T-helper 1 cell (primary cell): ENCODE data around the gene IGF2.
"Not testable (repeated sequence)": the region's sequence is repeated elsewhere in the genome, so short reads cannot be mapped to it uniquely, and the experiment has no call there.

Source experiments
- DNase-seq, 5 donors: peaks; one replicate each; pipeline ENCODE4 v3.0.0-alpha.2; 2012 to 2020

The IGF2 gene

DNA sequence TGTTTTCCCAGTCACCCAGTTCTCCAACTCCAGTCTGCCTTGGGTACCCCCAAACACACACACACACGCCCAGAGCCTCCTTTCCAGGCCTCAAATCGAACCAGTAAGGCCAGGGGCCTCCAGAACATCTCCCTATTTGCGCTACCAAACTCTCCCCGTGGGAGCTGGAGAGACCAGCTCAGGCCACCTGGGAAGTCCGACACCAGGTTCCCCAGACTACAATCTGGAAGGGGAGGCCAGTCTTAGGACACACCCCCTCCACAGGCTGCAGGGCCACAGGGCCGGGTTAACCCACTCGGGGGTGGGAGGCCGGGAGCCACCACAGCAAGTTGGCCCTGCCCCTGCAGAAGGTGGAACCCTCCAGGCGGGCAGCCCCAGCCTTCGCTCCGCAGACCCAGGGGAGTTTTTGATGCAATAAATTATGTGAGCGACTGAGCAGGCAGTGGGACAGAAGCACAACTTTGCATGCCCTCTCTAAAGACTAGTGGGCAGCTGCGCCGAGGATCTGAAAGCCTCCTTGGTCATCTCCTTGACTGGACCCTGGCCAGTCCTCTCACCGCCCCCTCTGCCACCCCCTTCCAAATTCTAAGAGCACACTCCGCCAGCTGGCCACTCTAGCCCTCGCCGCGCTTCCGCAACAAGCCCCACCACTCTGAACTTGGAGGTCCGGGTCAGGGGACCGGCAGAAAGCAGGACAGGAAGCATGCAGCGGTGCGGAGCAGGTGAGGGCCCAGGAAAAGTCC is 2.8 kb downstream of the IGF2 start:
- no peak for DNase-seq

DNA sequence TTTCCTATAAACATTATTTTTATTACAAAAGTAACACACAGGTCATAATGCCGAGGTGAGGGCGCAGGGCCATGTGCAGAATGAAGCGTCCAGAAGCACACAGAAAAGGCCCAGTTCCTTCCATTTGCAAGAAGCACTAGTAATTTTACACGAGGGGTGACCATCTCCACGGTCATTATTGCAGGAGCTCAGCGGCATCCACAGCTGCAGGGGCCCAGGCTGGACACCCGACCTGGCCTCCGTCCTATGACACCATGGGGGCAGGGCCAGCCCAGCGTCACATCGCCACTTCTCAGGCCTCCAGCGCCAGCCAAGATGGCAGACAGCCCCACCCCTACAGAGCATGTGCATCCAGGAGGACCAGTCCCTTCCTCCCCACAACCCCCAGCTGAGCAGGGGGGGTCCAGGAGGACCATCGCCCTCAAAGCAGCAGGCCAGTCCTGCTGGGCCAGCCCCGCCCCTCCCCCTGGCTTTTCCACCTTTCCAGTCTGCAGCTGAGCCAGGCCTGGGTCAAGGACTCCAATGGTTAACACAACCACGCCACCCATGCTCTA is 3.5 kb downstream of the IGF2 start:
- DNase-seq: no peak

DNA sequence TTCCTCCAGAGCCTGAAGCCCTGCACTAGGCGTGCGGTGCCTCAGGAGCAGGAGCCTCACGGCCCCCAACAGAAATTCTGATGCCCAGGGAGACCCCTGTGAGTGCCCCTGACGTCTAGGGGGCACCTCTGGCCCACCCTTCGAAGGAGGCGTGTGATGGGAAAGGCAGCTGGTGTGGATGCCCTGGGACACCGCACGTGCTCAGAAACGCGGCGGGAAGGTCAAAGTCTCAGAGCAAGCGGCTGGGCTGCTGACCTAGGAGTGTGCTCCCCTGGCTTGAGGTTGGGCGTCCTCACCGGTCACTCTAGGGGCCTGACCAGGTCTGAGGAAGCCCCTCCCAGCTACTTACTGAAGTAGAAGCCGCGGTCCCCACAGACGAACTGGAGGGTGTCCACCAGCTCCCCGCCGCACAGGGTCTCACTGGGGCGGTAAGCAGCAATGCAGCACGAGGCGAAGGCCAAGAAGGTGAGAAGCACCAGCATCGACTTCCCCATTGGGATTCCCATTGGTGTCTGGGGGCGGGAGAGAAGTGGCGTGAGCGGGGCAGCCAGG is 4.1 kb downstream of the IGF2 start:
- DNase-seq: peak in 1 of 5 donors; percentile 4

DNA sequence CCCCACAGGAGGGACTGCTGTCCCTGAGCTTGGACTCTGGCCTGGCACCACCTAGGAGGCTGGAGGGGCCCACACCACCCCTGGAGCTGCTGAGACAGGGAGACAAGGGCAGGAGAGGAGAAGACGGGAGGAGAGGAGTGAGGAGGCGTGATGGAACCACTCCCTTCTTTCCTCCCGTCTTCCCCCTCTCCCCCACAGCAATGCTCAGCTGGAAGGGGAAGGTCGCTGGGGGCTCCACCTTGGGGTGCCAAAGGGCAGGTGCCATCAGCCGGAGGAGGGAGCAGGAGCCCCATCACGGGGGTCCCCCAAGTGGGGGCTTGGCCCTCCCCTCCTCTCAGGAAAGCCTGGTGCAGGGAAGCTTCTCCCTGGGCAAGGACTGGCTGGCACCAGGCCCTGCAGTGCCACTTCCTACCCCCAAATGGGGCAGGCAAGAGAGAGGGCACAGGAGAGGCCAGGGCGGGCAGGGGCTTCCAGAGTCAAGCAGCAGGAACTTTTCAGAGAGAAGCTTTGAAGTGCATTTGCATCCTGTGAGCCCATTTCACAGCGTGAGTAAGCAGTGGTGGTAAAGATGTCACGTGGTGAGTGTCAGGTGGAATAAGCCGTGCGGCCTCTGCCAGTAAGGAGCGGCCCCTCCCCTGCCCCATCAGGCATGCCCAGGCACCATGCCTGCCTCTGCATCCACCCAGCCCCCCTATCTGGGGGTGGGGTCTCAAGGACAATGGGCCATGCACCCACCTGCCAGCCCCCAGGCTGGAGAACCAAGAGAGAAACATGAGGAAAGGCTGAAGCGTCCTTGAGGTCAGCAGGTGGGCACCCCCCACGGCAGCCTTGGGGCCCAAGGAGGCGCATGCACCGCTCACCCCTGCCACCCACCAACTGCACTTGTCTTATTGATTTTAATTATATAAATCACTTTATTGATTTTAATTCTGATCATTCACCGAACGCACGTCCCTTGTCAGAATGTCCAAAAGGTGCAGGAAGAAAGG is 4.9 kb downstream of the IGF2 start:
- DNase-seq: peak in 1 of 5 donors; percentile 1

DNA sequence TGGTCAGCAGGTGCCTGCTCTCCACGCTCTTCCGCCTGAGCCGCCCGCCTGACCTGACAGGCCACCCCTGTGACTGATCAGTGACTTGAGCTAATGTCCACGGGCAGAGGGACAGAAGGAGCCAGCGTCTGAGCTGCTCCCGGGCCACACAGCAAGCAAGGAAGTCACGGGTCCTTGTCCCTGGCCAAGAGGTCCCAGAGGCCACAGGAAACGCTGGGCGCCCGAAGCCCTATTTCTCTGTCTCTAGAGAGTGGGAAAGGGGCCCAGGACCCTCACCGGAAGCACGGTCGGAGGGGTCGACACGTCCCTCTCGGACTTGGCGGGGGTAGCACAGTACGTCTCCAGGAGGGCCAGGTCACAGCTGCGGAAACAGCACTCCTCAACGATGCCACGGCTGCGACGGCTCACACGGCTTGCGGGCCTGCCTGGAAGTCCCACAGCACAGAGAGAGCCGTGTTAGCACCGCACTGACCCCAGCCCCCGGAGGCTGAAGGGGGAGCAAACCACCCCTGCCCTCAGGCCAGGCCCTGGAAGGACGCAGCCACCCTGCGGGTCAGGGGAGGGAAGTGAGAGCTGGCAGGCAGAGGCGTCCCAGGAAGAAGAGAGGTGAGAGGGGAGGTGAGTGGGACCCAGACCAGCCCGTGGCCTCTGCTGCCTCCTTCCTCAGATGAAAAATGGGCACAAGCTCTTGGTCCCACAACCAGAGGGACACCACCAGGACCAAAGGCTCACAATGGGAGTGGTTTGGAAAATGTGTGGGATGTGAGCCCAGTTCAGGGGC is 5.8 kb downstream of the IGF2 start:
- DNase-seq: peak in 1 of 5 donors; percentile 4

DNA sequence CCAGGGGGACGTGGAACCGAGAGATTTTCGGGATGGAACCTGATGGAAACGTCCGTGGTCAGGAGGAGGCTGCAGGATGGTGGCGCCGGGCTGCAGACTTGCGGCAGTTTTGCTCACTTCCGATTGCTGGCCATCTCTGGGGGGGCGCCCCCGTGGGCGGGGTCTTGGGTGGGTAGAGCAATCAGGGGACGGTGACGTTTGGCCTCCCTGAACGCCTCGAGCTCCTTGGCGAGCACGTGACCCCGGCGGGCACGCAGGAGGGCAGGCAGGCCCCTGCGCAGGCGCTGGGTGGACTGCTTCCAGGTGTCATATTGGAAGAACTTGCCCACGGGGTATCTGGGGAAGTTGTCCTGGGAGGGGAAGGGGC is 6.3 kb downstream of the IGF2 start:
- no peak for DNase-seq

DNA sequence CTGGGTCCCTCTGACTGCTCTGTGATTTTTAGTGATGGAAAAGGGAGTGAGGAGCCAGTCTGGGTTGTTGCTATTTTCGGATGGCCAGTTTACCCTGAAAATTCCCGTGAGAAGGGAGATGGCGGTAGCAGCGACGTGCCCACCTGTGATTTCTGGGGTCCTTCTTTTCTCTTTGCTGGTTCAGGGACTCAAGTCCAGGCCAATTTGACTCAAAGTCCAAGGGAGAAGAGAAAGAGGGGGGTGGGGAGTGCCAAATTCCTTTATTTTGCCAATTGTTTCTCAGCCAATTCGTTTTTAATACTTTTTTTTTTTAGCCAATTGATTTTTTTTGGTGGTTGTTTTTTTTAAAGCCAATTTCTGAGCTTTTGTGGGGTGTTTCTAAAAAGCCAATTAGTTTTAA is 6.9 kb downstream of the IGF2 start:
- no peak for DNase-seq

DNA sequence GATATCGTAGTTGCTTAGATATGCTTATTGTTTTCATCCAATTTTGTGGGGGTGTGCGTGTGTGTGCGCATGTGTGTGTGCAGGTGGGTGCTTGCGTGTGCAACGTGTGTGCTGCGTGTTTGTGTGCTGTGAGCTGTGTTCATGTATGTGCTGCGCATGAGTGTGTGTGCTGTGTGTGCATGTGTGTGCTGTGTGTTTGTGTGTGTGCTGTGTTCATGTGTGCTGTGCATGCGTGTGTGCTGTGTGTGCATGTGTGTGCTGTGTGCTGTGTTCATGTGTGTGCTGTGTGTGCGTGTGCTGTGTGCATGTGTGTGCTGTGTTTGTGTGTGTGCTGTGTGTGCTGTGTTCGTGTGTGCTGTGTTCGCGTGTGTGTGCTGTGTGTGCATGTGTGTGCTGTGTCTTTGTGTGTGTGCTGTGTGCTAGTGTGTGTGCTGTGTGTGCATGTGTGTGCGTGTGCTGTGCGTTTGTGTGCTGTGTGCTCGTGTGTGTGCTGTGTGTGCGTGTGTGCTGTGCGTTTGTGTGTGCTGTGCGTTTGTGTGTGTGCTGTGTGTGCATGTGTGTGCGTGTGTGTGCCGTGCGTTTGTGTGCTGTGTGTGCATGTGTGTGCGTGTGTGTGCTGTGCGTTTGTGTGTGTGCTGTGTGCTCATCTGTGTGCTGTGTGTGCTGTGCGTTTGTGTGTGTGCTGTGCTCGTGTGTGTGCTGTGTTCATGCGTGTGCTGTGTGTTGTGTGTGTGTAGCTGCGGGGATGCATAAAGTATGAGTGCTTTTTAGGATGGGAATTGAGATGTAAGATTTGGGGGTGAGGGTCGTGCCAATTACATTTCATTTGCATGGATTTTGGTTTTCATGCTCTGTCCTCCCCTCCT is 7.6 kb downstream of the IGF2 start:
- DNase-seq: no peak

DNA sequence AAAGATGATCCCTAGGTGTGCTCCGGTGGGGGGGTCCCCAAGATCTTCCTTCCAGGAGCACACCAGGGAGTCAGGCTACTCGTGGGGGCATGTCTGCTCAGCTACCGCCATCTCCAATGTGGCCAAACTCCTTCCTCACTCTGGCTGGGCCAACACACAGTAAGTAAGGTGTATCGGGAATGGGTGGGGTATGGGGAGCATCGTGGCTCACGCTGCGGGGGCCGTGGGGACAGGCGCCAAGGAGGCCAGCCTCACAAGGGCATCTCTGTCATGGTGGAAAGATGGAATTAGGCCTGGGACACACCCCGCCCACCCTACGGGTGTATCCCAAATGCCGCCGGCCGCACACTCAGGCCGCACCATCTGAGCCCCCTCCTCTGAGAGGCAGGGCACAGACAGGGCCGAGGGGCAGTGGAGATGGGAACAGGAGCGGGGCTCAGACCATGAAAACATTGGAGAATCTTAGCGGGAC is 8.3 kb downstream of the IGF2 start:
- DNase-seq: no peak

DNA sequence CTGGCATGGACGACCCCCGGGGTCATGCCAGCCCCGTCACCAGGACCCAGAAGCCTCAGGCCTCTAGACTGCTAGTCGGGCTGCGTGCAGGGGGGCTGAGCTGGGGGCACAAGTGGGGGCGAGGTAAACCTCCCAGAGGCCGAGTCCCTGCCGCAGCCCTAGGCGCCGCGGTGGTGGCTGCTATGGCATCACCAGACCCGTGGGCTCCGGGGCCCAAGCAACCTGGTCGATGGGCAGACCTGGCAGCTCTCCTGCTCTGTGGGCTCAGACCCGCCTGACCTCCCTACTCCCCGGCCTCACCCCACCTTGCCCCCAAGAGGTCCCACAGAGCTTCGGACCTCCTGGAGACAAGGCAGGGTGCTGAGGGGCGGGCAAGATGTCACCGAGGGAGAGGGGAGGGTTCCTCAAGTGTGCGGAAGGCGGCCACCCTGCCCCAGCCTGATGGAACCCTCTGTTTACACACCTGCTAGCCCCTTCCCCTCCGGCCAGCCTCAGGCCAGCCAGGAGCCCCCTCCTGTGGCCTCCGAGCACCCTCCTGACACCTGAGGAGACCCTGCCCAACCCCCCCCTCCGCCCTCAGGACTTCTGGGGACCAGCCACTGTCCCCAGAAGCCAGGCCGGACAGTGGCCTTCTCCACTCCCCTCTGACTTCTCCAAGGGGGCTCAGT is 9.4 kb downstream of the IGF2 start:
- DNase-seq: no peak

DNA sequence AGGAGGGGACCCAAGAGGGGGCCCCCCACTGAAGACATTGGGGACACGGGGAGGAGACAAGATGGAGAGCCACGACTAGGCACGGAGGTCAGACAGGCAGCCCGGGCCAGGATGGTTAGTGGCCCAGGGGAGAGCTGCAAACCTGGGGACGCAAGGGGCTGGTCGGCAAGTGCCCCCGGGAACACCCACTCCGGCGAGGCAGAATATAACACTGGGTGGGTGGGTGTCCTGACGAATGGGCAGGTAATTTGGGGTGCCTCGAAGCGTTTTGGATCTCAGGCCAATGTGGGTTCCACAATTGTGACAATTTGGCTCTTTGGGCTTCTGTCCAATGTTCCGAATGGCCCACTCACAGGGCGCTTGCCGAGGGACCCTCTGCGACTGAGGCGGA is 9.9 kb downstream of the IGF2 start:
- DNase-seq: no peak

DNA sequence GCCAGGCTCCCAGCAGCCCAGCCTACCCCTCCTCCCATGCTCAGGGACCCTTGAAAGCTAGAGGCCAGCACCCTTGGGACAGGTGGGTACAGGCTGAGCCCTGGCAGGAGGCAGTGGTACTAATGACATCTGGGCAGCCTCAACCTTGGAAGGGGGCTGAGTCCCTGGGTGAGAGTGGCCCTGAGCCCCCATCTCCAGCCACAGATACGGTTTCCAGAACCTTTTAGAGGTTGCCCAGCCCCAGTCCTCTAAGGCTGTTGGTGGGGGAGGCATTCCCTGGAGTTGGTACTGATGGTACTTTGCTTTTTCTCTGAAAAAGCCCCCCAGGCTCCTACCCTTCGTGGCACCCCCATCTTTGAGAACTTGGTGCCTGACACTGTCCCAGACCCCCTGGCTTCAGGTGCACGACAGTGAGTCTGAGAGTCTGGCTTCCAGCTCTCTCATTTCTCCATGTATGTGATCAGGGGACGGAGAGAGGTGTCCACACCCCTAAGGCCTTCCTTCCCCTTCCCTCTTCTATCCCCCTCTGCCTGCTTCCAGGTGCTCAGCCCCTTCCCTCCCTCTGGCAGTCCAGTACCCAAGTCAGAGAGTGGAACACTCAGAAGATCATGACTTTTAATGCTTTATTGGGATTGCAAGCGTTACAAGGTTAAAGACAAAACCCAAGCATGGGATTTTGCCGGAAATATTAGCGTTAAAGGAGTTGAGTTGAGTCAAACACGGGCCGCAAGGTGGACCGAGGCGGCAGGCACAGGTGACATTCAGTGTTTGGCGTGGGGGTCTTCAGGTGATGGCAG is 10.5 kb downstream of the IGF2 start:
- no peak for DNase-seq

DNA sequence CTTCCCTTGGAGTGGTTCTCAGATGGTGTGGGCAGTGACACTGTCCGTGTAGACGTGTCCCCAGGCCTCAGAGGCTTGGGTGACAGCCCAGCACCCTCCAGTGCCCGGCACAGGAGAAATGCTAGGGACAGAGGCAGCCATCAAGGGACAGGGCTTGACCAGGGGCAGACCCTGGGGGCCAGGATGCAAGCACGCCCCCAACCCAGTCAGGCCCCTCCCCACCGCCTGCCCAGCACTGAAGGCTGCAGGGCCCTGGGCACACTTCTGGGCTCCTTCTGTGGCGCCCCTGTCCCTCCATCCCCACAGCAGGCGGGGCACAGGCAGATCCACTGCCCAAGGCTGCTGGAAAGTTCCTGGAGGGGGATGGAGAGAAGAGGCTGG is 11.1 kb downstream of the IGF2 start:
- DNase-seq: no peak

DNA sequence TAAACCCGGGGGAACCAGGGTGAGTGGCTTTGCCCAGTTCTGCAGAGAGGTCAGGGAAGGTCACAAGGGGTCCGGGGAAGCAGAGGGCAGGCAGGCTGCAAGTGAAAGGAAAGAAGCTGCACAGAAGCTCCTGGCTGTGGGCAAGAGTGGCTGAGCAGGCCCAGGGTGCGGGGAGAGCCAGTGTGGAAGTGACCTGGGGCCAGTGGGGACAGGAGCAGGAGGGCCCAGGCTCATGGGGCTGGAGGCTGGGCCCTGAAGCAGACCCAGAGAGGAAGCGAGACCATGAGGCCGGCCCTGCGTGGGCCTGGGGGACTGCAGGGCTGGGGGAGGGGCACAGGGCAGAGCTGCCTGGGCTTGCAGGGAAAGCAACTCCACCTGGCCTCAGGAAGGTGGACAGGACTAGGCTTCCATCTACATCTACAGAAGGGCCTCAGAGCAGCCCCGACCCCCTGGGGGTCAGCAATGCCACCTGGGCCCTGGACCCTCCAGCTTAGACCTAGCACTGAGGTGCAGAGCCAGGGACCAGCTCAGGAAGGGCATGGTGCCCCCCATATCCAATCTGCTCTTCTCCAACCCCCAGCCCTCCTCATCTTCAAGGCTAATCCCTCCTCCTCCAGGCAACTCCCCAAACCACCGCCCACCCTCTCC is 11.6 kb downstream of the IGF2 start:
- DNase-seq: no peak

DNA sequence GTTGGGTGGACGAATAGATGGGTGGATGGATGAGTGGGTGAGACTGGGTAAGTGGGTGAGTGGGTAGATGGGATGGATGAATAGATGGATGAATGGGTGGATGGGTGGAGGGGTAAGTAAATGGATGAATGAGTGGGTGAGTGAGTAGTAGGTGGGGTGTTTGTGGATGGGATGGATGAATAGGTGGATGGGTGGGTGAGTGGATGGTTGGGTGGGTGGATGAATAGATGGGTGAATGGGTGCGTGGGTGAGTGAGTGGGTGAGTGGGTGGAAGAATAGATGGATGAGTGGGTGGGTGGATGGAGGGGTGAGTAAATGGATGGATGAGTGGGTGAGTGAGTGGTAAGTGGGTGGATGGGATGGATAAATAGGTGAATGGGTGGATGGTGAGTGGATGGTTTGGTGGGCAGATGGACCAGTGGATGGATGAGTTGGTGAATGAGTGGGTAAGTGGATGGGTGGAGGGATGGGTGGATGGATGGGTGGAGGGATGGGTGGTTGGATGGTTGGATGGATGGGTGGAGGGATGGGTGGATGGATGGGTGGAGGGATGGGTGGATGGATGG is 12.6 kb downstream of the IGF2 start:
- no peak for DNase-seq

DNA sequence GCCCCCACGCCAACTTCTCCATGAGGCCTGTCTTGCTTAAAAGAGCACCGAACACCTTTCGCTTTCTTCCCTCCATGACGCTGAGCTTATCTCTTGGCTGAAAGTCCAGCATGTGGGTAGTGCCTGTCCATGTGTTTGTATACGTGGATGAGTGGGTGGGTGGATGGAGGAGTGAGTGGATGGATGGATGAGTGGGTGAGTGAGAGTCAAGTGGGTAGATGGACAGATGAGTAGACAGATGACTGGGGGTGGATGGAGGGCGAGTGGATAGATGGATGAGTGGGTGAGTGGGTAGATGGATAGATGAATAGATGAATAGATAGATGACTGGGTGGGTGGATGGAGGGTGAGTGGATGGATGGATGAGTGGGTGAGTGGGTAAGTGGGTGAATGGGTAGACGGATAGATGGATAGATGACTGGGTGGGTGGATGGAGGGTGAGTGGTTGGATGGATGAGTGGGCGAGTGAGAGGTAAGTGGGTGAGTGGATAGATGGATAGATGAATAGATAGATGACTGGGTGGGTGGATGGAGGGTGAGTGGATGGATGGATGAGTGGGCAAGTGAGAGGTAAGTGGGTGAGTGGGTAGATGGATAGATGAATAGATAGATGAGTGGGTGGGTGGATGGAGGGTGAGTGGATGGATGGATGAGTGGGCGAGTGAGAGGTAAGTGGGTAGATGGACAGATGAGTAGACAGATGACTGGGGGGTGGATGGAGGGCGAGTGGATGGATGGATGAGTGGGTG is 14.3 kb downstream of the IGF2 start:
- DNase-seq: not testable (repeated sequence)

DNA sequence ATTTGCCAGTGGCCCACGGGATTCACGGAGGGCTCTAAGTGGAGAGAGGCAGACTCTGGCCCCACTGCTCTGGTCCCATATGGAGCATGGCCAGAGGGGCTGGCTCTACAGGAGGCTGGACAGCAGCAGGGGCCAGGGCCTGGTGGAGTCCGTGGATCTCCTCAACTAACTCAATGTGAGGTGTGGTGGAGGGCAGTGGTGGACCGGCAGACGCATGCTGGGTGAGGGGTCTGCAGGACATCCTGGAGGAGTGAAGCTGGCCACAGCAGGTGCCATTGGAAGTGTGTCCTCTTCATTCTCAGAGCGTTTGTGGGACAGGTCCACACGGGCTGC is 15.6 kb downstream of the IGF2 start:
- no peak for DNase-seq

DNA sequence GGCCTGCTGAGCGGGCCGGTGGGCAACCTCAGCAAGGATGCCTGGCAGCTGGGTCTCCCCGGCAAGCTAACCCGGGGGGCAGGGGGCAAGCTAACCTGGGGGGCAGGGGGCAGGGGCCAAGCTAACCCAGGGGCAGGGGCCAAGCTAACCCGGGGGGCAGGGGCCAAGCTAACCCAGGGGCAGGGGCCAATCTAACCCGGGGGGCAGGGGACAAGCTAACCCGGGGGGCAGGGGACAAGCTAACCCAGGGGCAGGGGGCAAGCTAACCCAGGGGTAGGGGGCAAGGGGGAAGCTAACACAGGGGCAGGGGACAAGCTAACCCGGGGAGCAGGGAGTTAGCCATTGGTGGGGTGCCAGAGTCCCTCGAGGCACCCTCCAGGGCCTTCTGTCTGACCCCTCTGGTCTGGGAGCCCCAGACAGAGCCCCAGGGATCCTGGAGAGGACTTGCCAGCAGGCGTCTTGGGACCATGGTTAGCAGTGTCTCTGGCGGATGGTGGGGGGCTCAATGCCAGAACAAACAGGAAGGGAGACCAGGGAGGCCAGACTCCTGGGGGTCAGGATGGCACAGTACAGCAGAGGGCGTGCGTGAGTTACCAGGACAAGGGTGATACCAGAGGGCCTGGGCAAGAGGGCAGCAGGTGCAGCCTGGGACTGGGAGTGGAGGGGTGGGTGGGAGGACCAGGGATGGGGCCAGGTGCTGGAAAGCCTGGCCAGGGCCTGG is 16.1 kb downstream of the IGF2 start:
- peak in 1 of 5 donors; percentile 5 for DNase-seq
